Thoracic aorta (tissue), 2 donors: ENCODE results near the gene STXBP3. TPM values are rescaled to one million over a fixed set of nuclear protein-coding genes. Genes with fewer than 3 reads are reported as not detected.

Source experiments
- ATAC-seq: fragments of 150-250 bp; one replicate; pipeline ENCODE4 v1.8.0; 2017; ENCODE audit warnings: low read depth; ENCODE audit not compliant: insufficient number of reproducible peaks, low FRiP score
- DNase-seq: peaks from one replicate; pipeline ENCODE4 v3.0.0-alpha.2; 2020; ENCODE audit warnings: low spot score
- H3K27ac ChIP-seq, 2 donors: fragments of 200-600 bp; sonication (generic); 1 replicate in 1 of 2; 2 replicates in 1 of 2; pipeline ENCODE4 v1.5.1; 2016; ENCODE audit warnings: mild to moderate bottlenecking in 2 of 2, moderate library complexity in 2 of 2
- H3K27me3 ChIP-seq: fragments of 200-600 bp; sonication (generic); replicated peaks from 2 replicates; pipeline ENCODE4 v1.6.0; 2016; ENCODE audit warnings: mild to moderate bottlenecking; ENCODE audit not compliant: insufficient read depth
- H3K36me3 ChIP-seq: fragments of 200-600 bp; sonication (generic); one replicate; pipeline ENCODE4 v1.5.1; 2016
- H3K4me1 ChIP-seq, 2 donors: fragments of 200-600 bp; sonication (generic); 1 replicate in 1 of 2; 2 replicates in 1 of 2; pipeline versions ENCODE4 v1.5.1 to v1.6.0; 2016; ENCODE audit warnings: low read depth in 2 of 2, mild to moderate bottlenecking in 1 of 2; ENCODE audit not compliant: control insufficient read depth in 1 of 2
- H3K4me3 ChIP-seq: fragments of 200-600 bp; sonication (generic); 2 replicates; pipeline ENCODE4 v1.5.1; 2016; ENCODE audit warnings: mild to moderate bottlenecking
- H3K9me3 ChIP-seq: fragments of 200-600 bp; sonication (generic); 2 replicates; pipeline ENCODE4 v1.5.1; 2016
- total RNA-seq, 2 donors: library from RNA; depleted of rRNA; stranded (reverse); fragments of >200 nt; gene quantifications; one replicate each; pipeline versions ENCODE4 v1.1.0 to v1.2.3, GENCODE V29; 2016
- TF ChIP-seq, protein P1 (sequence below): fragments of 200-600 bp; sonication (generic); IDR thresholded peaks from one replicate; pipeline ENCODE4 v1.5.1; 2019; ENCODE audit warnings: antibody characterized with exemption

STXBP3 gene
- total RNA-seq, 2 donors from 2014 or later, result 70.8 to 142 TPM

DNA sequence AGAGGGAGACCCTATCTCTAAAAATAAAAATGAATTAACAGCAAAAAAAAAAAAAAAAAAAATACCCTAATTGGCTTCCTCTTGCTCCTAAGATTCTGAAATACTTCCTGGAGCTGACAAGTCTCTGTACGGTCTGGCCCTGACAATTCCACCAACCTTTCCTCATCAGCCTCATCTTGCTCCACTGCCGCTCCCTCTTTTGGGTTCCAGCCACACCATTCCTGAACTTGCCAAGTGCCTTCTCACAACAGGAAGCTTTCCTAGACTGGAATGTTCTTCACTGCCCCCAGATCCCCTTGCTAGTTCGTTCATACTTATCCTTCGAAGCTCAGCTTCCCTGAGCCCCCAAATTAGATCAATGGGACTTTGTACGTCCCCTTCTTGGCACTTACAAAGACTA is 73.4 kb downstream of the STXBP3 start:
- Histone ChIP-seq H3K27me3 (no peaks in the 10 kb centered on the region), H3K4me1 (peaks cover 15 to 20% of the 10 kb centered on the region in 2 donors), H3K9me3 (no peaks in the 10 kb centered on the region), H3K27ac (no peak overlapping the region), H3K4me3 (no peak overlapping the region), H3K36me3 (no peaks in the 10 kb centered on the region)
- TF ChIP-seq, protein P1, sequence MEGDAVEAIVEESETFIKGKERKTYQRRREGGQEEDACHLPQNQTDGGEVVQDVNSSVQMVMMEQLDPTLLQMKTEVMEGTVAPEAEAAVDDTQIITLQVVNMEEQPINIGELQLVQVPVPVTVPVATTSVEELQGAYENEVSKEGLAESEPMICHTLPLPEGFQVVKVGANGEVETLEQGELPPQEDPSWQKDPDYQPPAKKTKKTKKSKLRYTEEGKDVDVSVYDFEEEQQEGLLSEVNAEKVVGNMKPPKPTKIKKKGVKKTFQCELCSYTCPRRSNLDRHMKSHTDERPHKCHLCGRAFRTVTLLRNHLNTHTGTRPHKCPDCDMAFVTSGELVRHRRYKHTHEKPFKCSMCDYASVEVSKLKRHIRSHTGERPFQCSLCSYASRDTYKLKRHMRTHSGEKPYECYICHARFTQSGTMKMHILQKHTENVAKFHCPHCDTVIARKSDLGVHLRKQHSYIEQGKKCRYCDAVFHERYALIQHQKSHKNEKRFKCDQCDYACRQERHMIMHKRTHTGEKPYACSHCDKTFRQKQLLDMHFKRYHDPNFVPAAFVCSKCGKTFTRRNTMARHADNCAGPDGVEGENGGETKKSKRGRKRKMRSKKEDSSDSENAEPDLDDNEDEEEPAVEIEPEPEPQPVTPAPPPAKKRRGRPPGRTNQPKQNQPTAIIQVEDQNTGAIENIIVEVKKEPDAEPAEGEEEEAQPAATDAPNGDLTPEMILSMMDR, result no peak
- ATAC-seq (no peak), DNase-seq (no peak)

DNA sequence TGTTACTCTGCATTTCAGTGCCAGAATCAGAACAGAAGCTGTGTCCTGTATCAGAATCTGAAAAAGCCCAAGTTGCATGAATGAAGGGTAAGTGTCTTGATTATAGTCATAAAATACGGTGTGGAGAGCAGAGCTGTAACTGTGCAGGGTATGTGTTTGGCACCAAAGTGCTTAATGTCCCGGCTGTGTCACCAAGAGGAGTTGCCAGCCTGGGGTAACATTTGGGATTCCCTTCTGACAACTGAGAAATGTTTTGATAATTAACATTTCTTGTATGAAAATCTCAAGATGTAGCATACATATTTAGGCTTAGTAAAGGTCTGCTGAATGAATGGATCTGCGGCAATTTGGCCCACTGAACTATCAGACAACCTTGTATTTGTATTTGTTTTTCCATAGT is 77.2 kb downstream of the STXBP3 start:
- TF ChIP-seq, protein P1, result no peak
- H3K9me3 ChIP-seq, result no peaks in the 10 kb centered on the region
- ATAC-seq (no peak), DNase-seq (no peak)
- H3K4me1 ChIP-seq, result peaks cover 9 to 10% of the 10 kb centered on the region in 2 donors
- H3K27ac ChIP-seq, result no peak overlapping the region
- H3K4me3 ChIP-seq, result no peak overlapping the region
- no peaks in the 10 kb centered on the region for H3K27me3 ChIP-seq
- no peaks in the 10 kb centered on the region for H3K36me3 ChIP-seq

DNA sequence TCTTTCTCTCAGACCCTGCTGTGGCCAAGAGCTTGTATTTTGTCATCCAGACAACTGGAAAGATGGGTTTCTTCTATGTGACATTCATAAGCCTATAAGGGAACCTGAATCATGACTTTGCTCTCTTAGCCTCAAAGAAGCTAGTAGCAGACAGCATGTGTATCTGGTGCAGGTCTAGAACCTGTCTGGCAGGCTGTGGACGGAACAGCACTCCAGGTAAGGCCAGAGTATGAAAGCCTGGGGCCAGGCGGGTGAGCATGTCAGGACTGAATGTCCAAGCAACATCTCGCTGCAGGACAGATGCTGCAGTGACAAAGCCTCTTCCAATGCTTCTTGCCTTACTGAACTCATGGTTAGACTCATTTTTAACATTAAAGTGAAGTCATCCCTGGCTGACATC is 77.6 kb downstream of the STXBP3 start:
- Histone ChIP-seq H3K36me3 (no peaks in the 10 kb centered on the region), H3K4me3 (no peak overlapping the region), H3K27ac (no peak overlapping the region), H3K27me3 (no peaks in the 10 kb centered on the region), H3K9me3 (no peaks in the 10 kb centered on the region), H3K4me1 (peaks cover 13 to 14% of the 10 kb centered on the region in 2 donors)
- no peak for ATAC-seq
- TF ChIP-seq, protein P1, result no peak
- no peak for DNase-seq

DNA sequence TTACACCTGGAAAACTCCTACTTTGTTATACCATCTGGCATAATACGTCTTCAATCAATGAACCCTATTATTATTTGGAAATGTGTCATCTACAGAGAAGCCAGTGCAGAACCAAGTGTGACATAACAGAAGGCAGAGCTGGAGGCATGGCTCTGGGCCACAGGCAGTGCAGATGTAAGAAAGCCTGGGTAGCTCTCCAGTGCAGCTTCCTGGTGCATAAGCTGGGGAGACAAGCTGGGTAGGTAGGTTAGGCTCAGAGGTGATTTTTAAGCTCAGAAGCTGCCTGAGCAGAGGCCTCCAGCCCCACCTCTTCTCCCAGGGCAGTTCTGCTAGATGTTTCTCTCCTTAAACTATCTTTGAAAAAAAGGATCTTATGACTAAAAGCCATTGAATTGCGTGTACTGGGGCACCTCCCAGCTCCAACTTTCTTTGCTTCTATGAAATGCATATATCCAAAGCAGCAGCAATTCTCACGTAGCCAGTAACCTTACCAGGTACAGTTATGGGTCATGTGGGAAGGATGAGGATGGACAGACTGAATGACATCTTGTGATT is 79.7 kb downstream of the STXBP3 start:
- H3K36me3 ChIP-seq, result no peaks in the 10 kb centered on the region
- no peak overlapping the region for H3K27ac ChIP-seq
- DNase-seq (no peak), ATAC-seq (no peak)
- no peaks in the 10 kb centered on the region for H3K9me3 ChIP-seq
- no peaks in the 10 kb centered on the region for H3K27me3 ChIP-seq
- no peak overlapping the region for H3K4me3 ChIP-seq
- peaks cover 24 to 31% of the 10 kb centered on the region in 2 donors for H3K4me1 ChIP-seq
- TF ChIP-seq, protein P1, result no peak

DNA sequence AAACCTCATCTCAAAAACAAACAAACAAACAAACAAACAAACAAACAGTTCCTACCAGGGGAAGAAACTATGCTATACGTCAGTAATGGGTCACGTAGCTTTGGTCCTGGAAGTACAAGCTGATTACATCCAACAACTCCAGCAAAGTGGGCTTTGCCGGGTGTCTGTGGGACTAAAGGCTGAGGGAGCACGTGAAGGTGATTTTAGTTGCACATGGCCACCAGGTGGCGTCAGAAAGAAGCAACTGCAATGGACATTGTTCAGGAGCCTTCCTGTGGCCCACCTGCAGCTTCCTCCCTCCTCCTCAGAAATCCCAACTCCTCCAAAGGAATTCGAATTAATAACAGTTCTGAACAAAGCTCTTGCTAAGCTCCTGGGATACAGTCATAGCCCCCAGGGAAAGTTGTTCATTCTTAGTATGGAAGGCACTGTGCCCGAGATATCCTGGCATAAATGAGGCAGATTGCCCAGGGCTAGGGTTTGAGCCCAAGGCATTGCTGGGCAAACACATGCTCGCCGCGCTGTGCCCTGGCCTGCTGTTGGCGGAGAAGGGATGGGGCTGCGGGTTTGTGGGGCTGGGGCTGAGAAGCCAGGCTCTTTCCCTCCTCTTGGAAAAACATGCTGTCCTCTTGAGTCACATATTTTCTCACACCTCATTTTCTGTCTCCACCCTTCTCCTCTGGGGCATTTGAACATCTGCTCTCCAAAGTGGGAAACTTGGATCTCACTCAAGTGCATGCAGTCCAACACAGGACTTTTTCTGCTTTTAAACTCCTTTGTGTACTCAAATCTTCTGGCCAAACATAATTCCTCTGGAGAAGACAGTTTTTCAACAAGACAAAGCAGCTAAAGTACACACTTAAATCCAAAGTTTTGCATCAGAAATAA is 81.8 kb downstream of the STXBP3 start:
- Histone ChIP-seq H3K9me3 (no peaks in the 10 kb centered on the region), H3K4me1 (peaks cover 24 to 31% of the 10 kb centered on the region in 2 donors), H3K36me3 (no peaks in the 10 kb centered on the region), H3K27me3 (no peaks in the 10 kb centered on the region), H3K27ac (peak overlapping the region; percentile 60 to 83), H3K4me3 (peak overlapping the region; percentile 56)
- ATAC-seq (peak; percentile 29), DNase-seq (peak; percentile 29)
- TF ChIP-seq, protein P1, result peak; percentile 81
